SK-N-MC (cell line): Measurements from ENCODE around the gene WDR77.

Experiments used
- EZH2 ChIP-seq: fragments of 200-600 bp; sonication (generic); IDR thresholded peaks from one replicate; pipeline ENCODE4 v1.6.1; 2017; ENCODE audit warnings: antibody characterized with exemption
- FOXP2 ChIP-seq: optimal IDR thresholded peaks from 2 replicates; pipeline ENCODE3; 2011; ENCODE audit warnings: mild to moderate bottlenecking, moderate library complexity; ENCODE audit not compliant: insufficient read depth; ENCODE audit errors: extremely low read length, control extremely low read depth
- POLR2AphosphoS5 ChIP-seq: IDR thresholded peaks from 2 replicates; pipeline ENCODE4 v1.6.1; 2012; ENCODE audit warnings: mild to moderate bottlenecking, low read depth, low read length, borderline replicate concordance

DNA sequence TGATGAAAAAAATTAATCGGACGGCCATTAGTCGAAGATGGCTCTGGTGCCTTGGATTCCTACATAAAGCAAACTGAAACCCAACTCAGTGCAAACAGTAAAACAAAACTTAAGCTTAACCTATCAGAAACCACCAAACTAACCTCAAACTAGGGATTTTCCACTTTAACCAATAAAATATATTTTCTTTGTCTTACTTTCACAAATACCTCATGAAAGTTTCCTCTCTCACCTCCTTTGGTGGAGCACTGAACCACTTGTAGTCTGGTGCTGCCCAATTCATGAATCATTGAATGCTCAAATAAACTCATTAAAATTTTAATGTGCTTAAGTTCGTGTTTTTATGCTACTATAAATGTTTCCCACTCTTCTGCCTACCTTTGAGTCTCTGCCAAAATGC lies 47.3 kb upstream of the WDR77 start:
- no peak for TF ChIP-seq FOXP2
- TF ChIP-seq EZH2: no peak
- no peak for TF ChIP-seq POLR2AphosphoS5
